Neural progenitor cell (in vitro differentiated cells): ENCODE results near the gene TMX2. TPM values are rescaled to one million over a fixed set of nuclear protein-coding genes. Genes with fewer than 3 reads are reported as not detected.

ENCODE experiments used
- DNase-seq: peaks from one replicate; pipeline ENCODE4 v3.0.0-alpha.2; 2016; ENCODE audit warnings: low spot score
- H2AFZ ChIP-seq: fragments of 200-600 bp; sonication (generic); replicated peaks from 2 replicates; pipeline ENCODE4 v1.6.1; 2016; ENCODE audit warnings: antibody characterized with exemption
- H3F3A ChIP-seq: fragments of 200-600 bp; sonication (generic); 2 replicates; pipeline ENCODE4 v1.6.1; 2016; ENCODE audit warnings: antibody characterized with exemption, low read depth
- H3K27ac ChIP-seq: fragments of 200-600 bp; sonication (generic); 2 replicates; pipeline ENCODE4 v1.5.1; 2016; ENCODE audit warnings: mild to moderate bottlenecking
- H3K27me3 ChIP-seq: fragments of 200-600 bp; sonication (generic); 2 replicates; pipeline ENCODE4 v1.6.1; 2016; ENCODE audit warnings: mild to moderate bottlenecking, moderate library complexity
- H3K36me3 ChIP-seq: fragments of 200-600 bp; sonication (generic); 2 replicates; pipeline ENCODE4 v1.5.1; 2016
- H3K4me1 ChIP-seq: fragments of 200-600 bp; sonication (generic); 2 replicates; pipeline ENCODE4 v1.6.1; 2016; ENCODE audit warnings: mixed run types
- H3K4me2 ChIP-seq: fragments of 200-600 bp; sonication (generic); 2 replicates; pipeline ENCODE4 v1.6.1; 2016
- H3K4me3 ChIP-seq: fragments of 200-600 bp; sonication (generic); 2 replicates; pipeline ENCODE4 v1.5.1; 2016
- H3K79me2 ChIP-seq: fragments of 200-600 bp; sonication (generic); 2 replicates; pipeline ENCODE4 v1.6.1; 2016; ENCODE audit warnings: low read depth
- H3K9ac ChIP-seq: fragments of 200-600 bp; sonication (generic); 2 replicates; pipeline ENCODE4 v1.6.1; 2016
- H3K9me3 ChIP-seq: fragments of 200-600 bp; sonication (generic); 2 replicates; pipeline ENCODE4 v1.5.1; 2016; ENCODE audit warnings: low read depth
- H4K20me1 ChIP-seq: fragments of 200-600 bp; sonication (generic); 2 replicates; pipeline ENCODE4 v1.6.1; 2016; ENCODE audit warnings: low read depth
- H3K27ac Mint-ChIP-seq: 3 replicates; pipeline ENCODE4 v1.8.0; 2021; ENCODE audit warnings: mixed read lengths
- H3K27me3 Mint-ChIP-seq: 2 replicates; pipeline ENCODE4 v1.8.0; 2022; ENCODE audit warnings: low read depth, mild to moderate bottlenecking, inconsistent platforms, moderate library complexity, mixed read lengths; ENCODE audit not compliant: insufficient read depth
- H3K36me3 Mint-ChIP-seq: 3 replicates; pipeline ENCODE4 v1.8.0; 2021; ENCODE audit warnings: mixed read lengths
- H3K4me1 Mint-ChIP-seq: 3 replicates; pipeline ENCODE4 v1.8.0; 2021; ENCODE audit warnings: mixed read lengths
- H3K4me3 Mint-ChIP-seq: 3 replicates; pipeline ENCODE4 v1.8.0; 2021; ENCODE audit warnings: mild to moderate bottlenecking, moderate library complexity, mixed read lengths
- H3K9me3 Mint-ChIP-seq: 3 replicates; pipeline ENCODE4 v1.8.0; 2020; ENCODE audit warnings: mixed read lengths
- EZH2 ChIP-seq: fragments of 200-600 bp; sonication (generic); IDR thresholded peaks from 2 replicates; pipeline ENCODE4 v1.6.1; 2017; ENCODE audit warnings: antibody characterized with exemption, mild to moderate bottlenecking, moderate library complexity
- EZH2phosphoT487 ChIP-seq: fragments of 200-600 bp; sonication (generic); IDR thresholded peaks from 2 replicates; pipeline ENCODE4 v1.6.1; 2017; ENCODE audit warnings: antibody characterized with exemption
- total RNA-seq: library from RNA; depleted of rRNA; stranded (reverse); fragments of >200 nt; gene quantifications from 2 replicates; pipeline ENCODE4 v1.2.3, GENCODE V29; 2015; ENCODE audit warnings: low replicate concordance
- TF ChIP-seq, protein P1 (sequence below): fragments of 200-600 bp; sonication (generic); IDR thresholded peaks from 2 replicates; pipeline ENCODE4 v1.5.1; 2017; ENCODE audit warnings: antibody characterized with exemption, mild to moderate bottlenecking

The TMX2 gene
- total RNA-seq, 1 donor from 2014 or later, result 66.5 TPM

DNA sequence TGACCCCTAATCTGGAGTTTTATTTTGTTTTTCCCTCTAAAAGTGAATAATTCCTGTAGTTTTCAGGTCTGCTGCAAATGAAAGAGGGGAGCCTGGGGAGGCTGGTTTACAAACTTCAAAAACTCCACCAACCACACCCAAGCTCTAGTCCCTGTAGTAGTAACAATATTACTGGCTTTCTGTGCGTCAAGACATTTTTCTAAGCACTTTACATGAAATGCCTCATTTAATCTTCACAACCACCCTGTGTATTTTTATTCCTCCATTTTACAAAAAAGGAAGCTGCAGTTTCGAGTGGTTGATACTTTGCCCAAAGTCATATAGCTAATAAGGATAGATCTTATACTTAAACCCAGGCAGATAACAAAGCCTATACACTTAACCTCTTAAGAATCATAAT, 72.7 kb downstream of the TMX2 start:
- Histone ChIP-seq H3K4me2 (no peak overlapping the region), H3F3A (peaks cover 32% of the 10 kb centered on the region), H4K20me1 (peaks cover 80% of the 10 kb centered on the region), H3K79me2 (peaks cover 100% of the 10 kb centered on the region), H3K27me3 (no peaks in the 10 kb centered on the region), H3K4me1 (peaks cover 45% of the 10 kb centered on the region), H3K9me3 (no peaks in the 10 kb centered on the region), H3K9ac (no peak overlapping the region), H3K36me3 (no peaks in the 10 kb centered on the region), H3K27ac (no peak overlapping the region), H2AFZ (no peak overlapping the region), H3K4me3 (no peak overlapping the region)
- DNase-seq, result no peak
- Mint-ChIP-seq H3K27ac (no peak overlapping the region), H3K27me3 (peaks cover 5% of the 10 kb centered on the region), H3K4me1 (peaks cover 29% of the 10 kb centered on the region), H3K4me3 (no peak overlapping the region), H3K9me3 (no peaks in the 10 kb centered on the region), H3K36me3 (peaks cover 12% of the 10 kb centered on the region)
- TF ChIP-seq, protein P1, sequence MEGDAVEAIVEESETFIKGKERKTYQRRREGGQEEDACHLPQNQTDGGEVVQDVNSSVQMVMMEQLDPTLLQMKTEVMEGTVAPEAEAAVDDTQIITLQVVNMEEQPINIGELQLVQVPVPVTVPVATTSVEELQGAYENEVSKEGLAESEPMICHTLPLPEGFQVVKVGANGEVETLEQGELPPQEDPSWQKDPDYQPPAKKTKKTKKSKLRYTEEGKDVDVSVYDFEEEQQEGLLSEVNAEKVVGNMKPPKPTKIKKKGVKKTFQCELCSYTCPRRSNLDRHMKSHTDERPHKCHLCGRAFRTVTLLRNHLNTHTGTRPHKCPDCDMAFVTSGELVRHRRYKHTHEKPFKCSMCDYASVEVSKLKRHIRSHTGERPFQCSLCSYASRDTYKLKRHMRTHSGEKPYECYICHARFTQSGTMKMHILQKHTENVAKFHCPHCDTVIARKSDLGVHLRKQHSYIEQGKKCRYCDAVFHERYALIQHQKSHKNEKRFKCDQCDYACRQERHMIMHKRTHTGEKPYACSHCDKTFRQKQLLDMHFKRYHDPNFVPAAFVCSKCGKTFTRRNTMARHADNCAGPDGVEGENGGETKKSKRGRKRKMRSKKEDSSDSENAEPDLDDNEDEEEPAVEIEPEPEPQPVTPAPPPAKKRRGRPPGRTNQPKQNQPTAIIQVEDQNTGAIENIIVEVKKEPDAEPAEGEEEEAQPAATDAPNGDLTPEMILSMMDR, result no peak
- TF ChIP-seq EZH2phosphoT487 (no peak), EZH2 (no peak)

DNA sequence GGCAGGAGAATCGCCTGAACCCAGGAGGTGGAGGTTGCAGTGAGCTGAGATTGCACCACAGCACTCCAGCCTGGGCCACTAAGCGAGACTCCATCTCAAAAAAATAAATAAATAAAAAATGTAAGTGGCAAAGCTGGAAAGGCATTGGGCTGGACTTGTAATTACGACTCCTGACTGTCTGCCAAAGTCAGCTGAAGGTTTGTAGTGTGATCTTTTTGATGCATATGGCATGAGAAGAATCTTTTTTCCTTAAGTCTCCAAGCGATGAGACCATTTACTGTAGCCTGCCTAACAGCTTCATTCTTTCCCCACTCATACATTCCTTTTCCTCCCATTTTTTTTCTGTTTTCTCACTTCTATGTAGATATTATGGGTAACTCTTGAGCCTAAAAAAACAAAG, 74.0 kb downstream of the TMX2 start:
- Histone ChIP-seq H3K79me2 (peaks cover 100% of the 10 kb centered on the region), H3K4me2 (no peak overlapping the region), H3K9me3 (no peaks in the 10 kb centered on the region), H3K4me3 (no peak overlapping the region), H3K9ac (no peak overlapping the region), H3K27ac (no peak overlapping the region), H3K4me1 (peaks cover 31% of the 10 kb centered on the region), H3F3A (peaks cover 19% of the 10 kb centered on the region), H3K36me3 (no peaks in the 10 kb centered on the region), H3K27me3 (no peaks in the 10 kb centered on the region), H2AFZ (no peak overlapping the region), H4K20me1 (peaks cover 77% of the 10 kb centered on the region)
- Mint-ChIP-seq H3K4me3 (no peak overlapping the region), H3K27me3 (peaks cover 5% of the 10 kb centered on the region), H3K4me1 (peaks cover 18% of the 10 kb centered on the region), H3K27ac (no peak overlapping the region), H3K36me3 (peaks cover 15% of the 10 kb centered on the region), H3K9me3 (no peaks in the 10 kb centered on the region)
- no peak for TF ChIP-seq EZH2phosphoT487
- no peak for TF ChIP-seq EZH2
- TF ChIP-seq, protein P1, result no peak
- no peak for DNase-seq

DNA sequence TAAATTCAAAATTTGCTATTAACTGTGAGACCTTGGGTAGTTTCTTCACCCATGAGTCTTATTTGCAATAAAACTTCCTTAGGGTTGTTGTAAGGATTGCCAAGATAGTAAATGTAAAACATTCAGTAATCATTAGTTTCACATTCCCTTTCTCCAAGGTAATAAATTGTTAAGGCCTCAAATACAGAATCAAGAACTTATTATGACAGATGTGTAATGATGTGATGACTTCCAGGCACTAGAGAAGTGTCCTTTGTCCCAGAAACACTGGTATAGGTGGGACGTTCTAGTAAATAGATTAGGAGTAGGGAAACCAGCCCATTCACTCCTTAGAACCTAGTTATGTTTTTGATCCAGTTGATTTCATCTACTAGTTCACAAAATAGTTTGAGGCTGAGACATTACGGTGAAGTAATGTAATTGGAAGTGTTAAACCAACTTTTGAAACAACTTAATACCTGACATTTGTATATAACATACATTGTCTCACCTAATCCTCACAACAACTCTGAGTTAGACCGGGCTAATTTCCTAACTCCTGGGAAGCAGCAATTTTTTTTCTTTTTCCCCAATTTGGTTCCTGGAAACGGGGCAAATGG, 74.7 kb downstream of the TMX2 start:
- no peak overlapping the region for H3K4me3 ChIP-seq
- no peak overlapping the region for H2AFZ ChIP-seq
- peaks cover 77% of the 10 kb centered on the region for H4K20me1 ChIP-seq
- no peak overlapping the region for H3K9ac ChIP-seq
- peaks cover 15% of the 10 kb centered on the region for H3F3A ChIP-seq
- Mint-ChIP-seq H3K4me3 (no peak overlapping the region), H3K9me3 (no peaks in the 10 kb centered on the region), H3K27ac (no peak overlapping the region), H3K4me1 (peaks cover 13% of the 10 kb centered on the region), H3K27me3 (peaks cover 5% of the 10 kb centered on the region), H3K36me3 (peaks cover 17% of the 10 kb centered on the region)
- H3K4me2 ChIP-seq, result peak overlapping the region; percentile 64
- H3K79me2 ChIP-seq, result peaks cover 100% of the 10 kb centered on the region
- H3K27me3 ChIP-seq, result no peaks in the 10 kb centered on the region
- TF ChIP-seq, protein P1, result no peak
- no peak for TF ChIP-seq EZH2phosphoT487
- no peak for TF ChIP-seq EZH2
- H3K27ac ChIP-seq, result peak overlapping the region; percentile 88
- H3K36me3 ChIP-seq, result no peaks in the 10 kb centered on the region
- no peaks in the 10 kb centered on the region for H3K9me3 ChIP-seq
- no peak for DNase-seq
- H3K4me1 ChIP-seq, result peaks cover 24% of the 10 kb centered on the region
